ENCODE results near the gene PCGF5.
A peak's percentile ranks its signal among the peaks of the same experiment; 100 is the strongest.
"Not testable (repeated sequence)": the region's sequence is repeated elsewhere in the genome, so short reads cannot be mapped to it uniquely, and the experiment has no call there.

The PCGF5 gene

GRCh38 chr10:91220194-91220953 is at the start of gene PCGF5:
Gene PCGF5, plus strand, starts transcription at chr10:91220663. Its CDS starts 2,209 bp downstream, at chr10:91222872.
- Histone ChIP-seq H3K27ac (peak within 1 kb of the TSS; percentile 86 to 93), H3K4me3 (peak within 1 kb of the TSS; percentile 89)
- no peak for TF ChIP-seq CTCF (IDR thresholded peaks at IDR 0.05)
- DNase-seq (ENCODE audit: low spot score): peak; percentile 92

GRCh38 chr10:91171485-91171884 is 49.0 kb upstream of the PCGF5 start:
- Histone ChIP-seq H3K4me3 (no peak overlapping the region), H3K27ac (no peak overlapping the region)
- TF ChIP-seq CTCF (IDR thresholded peaks at IDR 0.05): no peak
- no peak for DNase-seq (ENCODE audit: low spot score)

- H3K4me3 ChIP-seq: no peak overlapping the region
- no peak overlapping the region for H3K27ac ChIP-seq
- DNase-seq (ENCODE audit: low spot score): no peak
- TF ChIP-seq CTCF (IDR thresholded peaks at IDR 0.05): no peak
Observed at GRCh38 chr10:91172348-91172747, 48.1 kb upstream of the PCGF5 start.

GRCh38 chr10:91185239-91185875 is 35.1 kb upstream of the PCGF5 start:
- TF ChIP-seq CTCF (IDR thresholded peaks at IDR 0.05): no peak
- DNase-seq (ENCODE audit: low spot score): no peak
- no peak overlapping the region for H3K4me3 ChIP-seq
- H3K27ac ChIP-seq: peak overlapping the region; percentile 10 to 81

GRCh38 chr10:91187156-91187555 is 33.3 kb upstream of the PCGF5 start:
- no peak overlapping the region for H3K4me3 ChIP-seq
- no peak for TF ChIP-seq CTCF (IDR thresholded peaks at IDR 0.05)
- H3K27ac ChIP-seq: no peak overlapping the region
- no peak for DNase-seq (ENCODE audit: low spot score)

- not testable (repeated sequence) for H3K27ac ChIP-seq; H3K4me3 ChIP-seq; DNase-seq (ENCODE audit: low spot score)
Observed at GRCh38 chr10:91188010-91188409, 32.5 kb upstream of the PCGF5 start.

GRCh38 chr10:91188889-91189288 is 31.6 kb upstream of the PCGF5 start:
- no peak for TF ChIP-seq CTCF (IDR thresholded peaks at IDR 0.05)
- Histone ChIP-seq H3K4me3 (no peak overlapping the region), H3K27ac (no peak overlapping the region)
- DNase-seq (ENCODE audit: low spot score): no peak

Data from coronary artery (tissue), 2 donors.